Mammary epithelial cell (primary cell): ENCODE measurements around the gene DEFB131B.
"Not testable (repeated sequence)": the region's sequence is repeated elsewhere in the genome, so short reads cannot be mapped to it uniquely, and the experiment has no call there.

Source experiments
- EZH2 ChIP-seq: IDR thresholded peaks from 2 replicates; pipeline ENCODE4 v1.6.1; 2012; ENCODE audit warnings: low read length, inconsistent platforms, borderline replicate concordance
- TF ChIP-seq, protein P1 (sequence below), 2 donors: IDR thresholded peaks in 1 of 2; conservative IDR thresholded peaks in 1 of 2; 2 replicates each; pipeline ENCODE4 v1.5.1; 2011 to 2012; ENCODE audit warnings: inconsistent platforms in 2 of 2, low read length in 2 of 2, mild to moderate bottlenecking in 2 of 2, control low read depth in 1 of 2, low read depth in 1 of 2; ENCODE audit not compliant: insufficient read depth in 1 of 2; ENCODE audit errors: extremely low read depth in 1 of 2

DNA sequence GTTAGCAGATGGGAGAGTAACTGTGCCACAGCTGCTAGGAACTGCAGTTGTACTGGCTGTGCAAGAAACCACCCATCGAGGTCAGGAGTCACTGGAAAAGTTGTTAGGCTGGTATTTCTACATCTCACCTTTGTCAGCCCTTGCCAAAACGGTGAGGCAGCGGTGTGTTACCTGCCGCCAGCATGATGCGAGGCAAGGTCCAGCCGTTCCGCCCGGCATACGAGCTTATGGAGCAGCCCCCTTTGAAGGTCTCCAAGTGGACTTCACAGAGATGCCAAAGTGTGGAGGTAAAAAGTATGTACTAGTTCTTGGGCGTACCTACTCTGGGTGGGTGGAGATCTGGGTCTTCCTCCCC, 33.7 kb downstream of the DEFB131B start:
- TF ChIP-seq, protein P1, sequence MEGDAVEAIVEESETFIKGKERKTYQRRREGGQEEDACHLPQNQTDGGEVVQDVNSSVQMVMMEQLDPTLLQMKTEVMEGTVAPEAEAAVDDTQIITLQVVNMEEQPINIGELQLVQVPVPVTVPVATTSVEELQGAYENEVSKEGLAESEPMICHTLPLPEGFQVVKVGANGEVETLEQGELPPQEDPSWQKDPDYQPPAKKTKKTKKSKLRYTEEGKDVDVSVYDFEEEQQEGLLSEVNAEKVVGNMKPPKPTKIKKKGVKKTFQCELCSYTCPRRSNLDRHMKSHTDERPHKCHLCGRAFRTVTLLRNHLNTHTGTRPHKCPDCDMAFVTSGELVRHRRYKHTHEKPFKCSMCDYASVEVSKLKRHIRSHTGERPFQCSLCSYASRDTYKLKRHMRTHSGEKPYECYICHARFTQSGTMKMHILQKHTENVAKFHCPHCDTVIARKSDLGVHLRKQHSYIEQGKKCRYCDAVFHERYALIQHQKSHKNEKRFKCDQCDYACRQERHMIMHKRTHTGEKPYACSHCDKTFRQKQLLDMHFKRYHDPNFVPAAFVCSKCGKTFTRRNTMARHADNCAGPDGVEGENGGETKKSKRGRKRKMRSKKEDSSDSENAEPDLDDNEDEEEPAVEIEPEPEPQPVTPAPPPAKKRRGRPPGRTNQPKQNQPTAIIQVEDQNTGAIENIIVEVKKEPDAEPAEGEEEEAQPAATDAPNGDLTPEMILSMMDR (conservative IDR thresholded peaks at IDR 0.05 in 1 of 2, IDR thresholded peaks at IDR 0.05 in 1 of 2; ENCODE audit: extremely low read depth in 1 of 2, insufficient read depth in 1 of 2, low read depth in 1 of 2, low read length in 2 of 2): not testable (repeated sequence)
- TF ChIP-seq EZH2: not testable (repeated sequence)
